PC-3 (cell line): ENCODE data around the gene SRGAP2B. TPM values are rescaled to one million over a fixed set of nuclear protein-coding genes. Genes with fewer than 3 reads are reported as not detected.
"Not testable (repeated sequence)": the region's sequence is repeated elsewhere in the genome, so short reads cannot be mapped to it uniquely, and the experiment has no call there.

ENCODE experiments used
- ATAC-seq: fragments of 200-7000 bp; cut with Tn5 transposase; 2 replicates; pipeline ENCODE4 v1.9.1; 2020; ENCODE audit warnings: mild to moderate bottlenecking, moderate library complexity
- BruUV-seq: library from RNA; stranded (reverse); fragments of 400-500 nt; replicated peaks from 2 replicates; lab custom pipeline; 2021; lab: Mats Ljungman, UMichigan
- CTCF ChIA-PET: fragments of 300-600 bp; sonication (Branson Sonifier 250); formaldehyde crosslinking; loops from one replicate; lab custom pipeline; 2022; ENCODE audit warnings: antibody characterized with exemption; lab: Charles Lee
- POLR2A ChIA-PET: fragments of 300-600 bp; sonication (Branson Sonifier 250); formaldehyde crosslinking; loops from one replicate; lab custom pipeline; 2022; ENCODE audit warnings: antibody characterized with exemption; ENCODE audit not compliant: unreplicated experiment; lab: Charles Lee
- DNase-seq: peaks from one replicate; pipeline ENCODE4 v3.0.0-alpha.2; 2015
- H2AFZ ChIP-seq: fragments of 300-600 bp; sonication (generic); 2 replicates; pipeline ENCODE4 v1.6.0; 2016; ENCODE audit warnings: antibody characterized with exemption, low read length
- H3F3A ChIP-seq: fragments of 300-600 bp; sonication (generic); one replicate; pipeline ENCODE4 v1.6.0; 2017; ENCODE audit warnings: antibody characterized with exemption, low read length, control low read depth, mild to moderate bottlenecking; ENCODE audit not compliant: unreplicated experiment
- H3K27ac ChIP-seq: fragments of 300-600 bp; sonication (generic); 2 replicates; pipeline ENCODE4 v1.5.1; 2016; ENCODE audit warnings: mild to moderate bottlenecking, low read length
- H3K27me3 ChIP-seq: fragments of 300-600 bp; sonication (generic); 2 replicates; pipeline ENCODE4 v1.6.1; 2016; ENCODE audit warnings: low read length, mixed read lengths
- H3K36me3 ChIP-seq: fragments of 300-600 bp; sonication (generic); 2 replicates; pipeline ENCODE4 v1.6.1; 2016; ENCODE audit warnings: low read depth, mixed run types, low read length, mixed read lengths
- H3K4me1 ChIP-seq: fragments of 300-600 bp; sonication (generic); 2 replicates; pipeline ENCODE4 v1.5.1; 2016; ENCODE audit warnings: low read length; ENCODE audit not compliant: insufficient read depth
- H3K4me2 ChIP-seq: fragments of 300-600 bp; sonication (generic); 2 replicates; pipeline ENCODE4 v1.6.0; 2016; ENCODE audit warnings: low read length
- H3K4me3 ChIP-seq: fragments of 300-600 bp; sonication (generic); 2 replicates; pipeline ENCODE4 v1.5.1; 2016; ENCODE audit warnings: mild to moderate bottlenecking, low read length, mixed read lengths
- H3K79me2 ChIP-seq: fragments of 300-600 bp; sonication (generic); 2 replicates; pipeline ENCODE4 v1.6.1; 2017; ENCODE audit warnings: low read length, mixed read lengths
- H3K9ac ChIP-seq: fragments of 300-600 bp; sonication (generic); 2 replicates; pipeline ENCODE4 v1.6.0; 2016; ENCODE audit warnings: mild to moderate bottlenecking, low read length
- H3K9me2 ChIP-seq: fragments of 300-600 bp; sonication (generic); replicated peaks from 2 replicates; pipeline ENCODE4 v1.6.1; 2016; ENCODE audit warnings: mixed run types, low read length, mixed read lengths
- H3K9me3 ChIP-seq: fragments of 300-600 bp; sonication (generic); 2 replicates; pipeline ENCODE4 v1.6.1; 2016; ENCODE audit warnings: low read length, mixed read lengths
- H4K20me1 ChIP-seq: fragments of 300-600 bp; sonication (generic); 2 replicates; pipeline ENCODE4 v1.6.1; 2016; ENCODE audit warnings: low read length, mixed read lengths
- intact Hi-C: fragments of 100-400 bp; cut with micrococcal nuclease; formaldehyde crosslinking; loops from 2 replicates; pipeline ENCODE4 v1.9.0; 2023
- total RNA-seq: library from RNA; depleted of rRNA; stranded (reverse); fragments of >200 nt; gene quantifications from 2 replicates; pipeline ENCODE4 v1.2.3, GENCODE V29; 2014

The SRGAP2B gene
- total RNA-seq, 1 experiment from 2014 or later = 14.3 TPM

GRCh38 chr1:145125112-145125511, 30.0 kb upstream of the SRGAP2B start:
- H2AFZ ChIP-seq, H4K20me1 ChIP-seq, CTCF ChIA-PET, H3K4me3 ChIP-seq, H3K4me1 ChIP-seq, DNase-seq, H3K79me2 ChIP-seq, H3K27me3 ChIP-seq, H3K4me2 ChIP-seq, H3K9me2 ChIP-seq, H3K9ac ChIP-seq, intact Hi-C loops, POLR2A ChIA-PET, ATAC-seq, H3K9me3 ChIP-seq, H3F3A ChIP-seq, BruUV-seq, H3K27ac ChIP-seq, H3K36me3 ChIP-seq: not testable (repeated sequence)

GRCh38 chr1:145123992-145124641, 29.0 kb upstream of the SRGAP2B start:
- CTCF ChIA-PET, H3K4me1 ChIP-seq, H3K9me2 ChIP-seq, intact Hi-C loops, H3K9me3 ChIP-seq, H3F3A ChIP-seq, H3K9ac ChIP-seq, H3K36me3 ChIP-seq, BruUV-seq, H3K4me2 ChIP-seq, H2AFZ ChIP-seq, H3K4me3 ChIP-seq, H3K27me3 ChIP-seq, POLR2A ChIA-PET, H3K79me2 ChIP-seq, H4K20me1 ChIP-seq, H3K27ac ChIP-seq, DNase-seq: not testable (repeated sequence)
- peak; percentile 50 for ATAC-seq

- H3K4me1 ChIP-seq, ATAC-seq, H3K27me3 ChIP-seq, H4K20me1 ChIP-seq, CTCF ChIA-PET, H3K27ac ChIP-seq, intact Hi-C loops, H2AFZ ChIP-seq, H3K4me3 ChIP-seq, H3K4me2 ChIP-seq, POLR2A ChIA-PET, H3F3A ChIP-seq, DNase-seq, H3K79me2 ChIP-seq, BruUV-seq, H3K9me2 ChIP-seq, H3K9ac ChIP-seq, H3K36me3 ChIP-seq, H3K9me3 ChIP-seq: not testable (repeated sequence)
These were observed 27.9 kb upstream of the SRGAP2B start for GRCh38 chr1:145123062-145123395.

GRCh38 chr1:145122344-145123061, 27.4 kb upstream of the SRGAP2B start:
- H3K4me2 ChIP-seq, H4K20me1 ChIP-seq, H3K79me2 ChIP-seq, H3K27ac ChIP-seq, intact Hi-C loops, BruUV-seq, H3K4me1 ChIP-seq, H3K9me2 ChIP-seq, H3K9ac ChIP-seq, H3K27me3 ChIP-seq, CTCF ChIA-PET, H3K36me3 ChIP-seq, H3F3A ChIP-seq, H2AFZ ChIP-seq, H3K9me3 ChIP-seq, POLR2A ChIA-PET, H3K4me3 ChIP-seq, DNase-seq: not testable (repeated sequence)
- ATAC-seq = peak; percentile 98

GRCh38 chr1:145119842-145120241, 24.7 kb upstream of the SRGAP2B start:
- H4K20me1 ChIP-seq, BruUV-seq, H3K4me3 ChIP-seq, H3K4me2 ChIP-seq, H3K9ac ChIP-seq, H3K79me2 ChIP-seq, POLR2A ChIA-PET, CTCF ChIA-PET, H3K36me3 ChIP-seq, DNase-seq, H3K9me2 ChIP-seq, H3F3A ChIP-seq, H3K27ac ChIP-seq, H3K4me1 ChIP-seq, H2AFZ ChIP-seq, H3K9me3 ChIP-seq, H3K27me3 ChIP-seq, ATAC-seq, intact Hi-C loops: not testable (repeated sequence)

- intact Hi-C loops, H3K27me3 ChIP-seq, H3K4me2 ChIP-seq, H3K9me3 ChIP-seq, H3K9ac ChIP-seq, CTCF ChIA-PET, H3K36me3 ChIP-seq, H2AFZ ChIP-seq, BruUV-seq, H3K79me2 ChIP-seq, H4K20me1 ChIP-seq, H3K4me3 ChIP-seq, H3K9me2 ChIP-seq, H3K4me1 ChIP-seq, POLR2A ChIA-PET, H3K27ac ChIP-seq, H3F3A ChIP-seq, DNase-seq: not testable (repeated sequence)
- peak; percentile 74 for ATAC-seq
These were observed 20.7 kb upstream of the SRGAP2B start for GRCh38 chr1:145115587-145116493.
